Right lobe of liver (tissue), 4 donors: ENCODE data around the gene DPP6.
"Not testable (repeated sequence)": the region's sequence is repeated elsewhere in the genome, so short reads cannot be mapped to it uniquely, and the experiment has no call there.

Experiments
- CTCF ChIP-seq, 4 donors: fragments of 200-600 bp in 3 of 4; fragments of 450-650 bp in 1 of 4; IDR thresholded peaks; one replicate each; pipeline versions ENCODE4 v1.5.1 to v1.8.0; 2016 to 2022; ENCODE audit warnings: antibody characterized with exemption in 4 of 4, mild to moderate bottlenecking in 2 of 4
- POLR2A ChIP-seq: fragments of 450-650 bp; IDR thresholded peaks from one replicate; pipeline ENCODE4 v1.6.1; 2017; ENCODE audit warnings: antibody characterized with exemption, mild to moderate bottlenecking
- donor health status: DM: no; HTN: no; CAD: no.
- donor health status: DM: no; HTN: no; CAD: no.
- donor health status: DM: no; HTN: yes; CAD: no.

- TF ChIP-seq POLR2A; CTCF (IDR thresholded peaks at IDR 0.05): not testable (repeated sequence)
Observed at GRCh38 chr7:154129142-154129541, 76.9 kb downstream of the DPP6 start.
